HG03039 (cell line): ENCODE data around the gene DLK1.

Source experiments
- ATAC-seq: cut with Tn5 transposase; IDR thresholded peaks from one replicate; pipeline ENCODE4 v1.9.1; 2021; ENCODE audit warnings: mild to moderate bottlenecking, moderate library complexity; ENCODE audit not compliant: unreplicated experiment

The DLK1 gene

GRCh38 chr14:100726550-100727085, at the start of gene DLK1:
TSS of gene DLK1 (plus strand) at chr14:100726892. CDS start at chr14:100727069, 177 bp downstream.
- ATAC-seq: no peak

- ATAC-seq: no peak
Measured at GRCh38 chr14:100677152-100677551, 49.5 kb upstream of the DLK1 start.

GRCh38 chr14:100677554-100678468, 48.9 kb upstream of the DLK1 start:
- no peak for ATAC-seq

GRCh38 chr14:100678469-100678828, 48.2 kb upstream of the DLK1 start:
- ATAC-seq: no peak

- ATAC-seq: no peak
Measured at GRCh38 chr14:100679153-100679552, 47.5 kb upstream of the DLK1 start.

- no peak for ATAC-seq
Measured at GRCh38 chr14:100679707-100680438, 46.8 kb upstream of the DLK1 start.

GRCh38 chr14:100680439-100681051, 46.1 kb upstream of the DLK1 start:
- no peak for ATAC-seq

GRCh38 chr14:100681111-100681510, 45.6 kb upstream of the DLK1 start:
- no peak for ATAC-seq

GRCh38 chr14:100682749-100683148, 43.9 kb upstream of the DLK1 start:
- ATAC-seq: no peak

GRCh38 chr14:100683578-100683977, 43.1 kb upstream of the DLK1 start:
- no peak for ATAC-seq

GRCh38 chr14:100684154-100684553, 42.5 kb upstream of the DLK1 start:
- no peak for ATAC-seq

GRCh38 chr14:100684961-100685360, 41.7 kb upstream of the DLK1 start:
- no peak for ATAC-seq

GRCh38 chr14:100686858-100687257, 39.8 kb upstream of the DLK1 start:
- no peak for ATAC-seq

GRCh38 chr14:100687386-100687785, 39.3 kb upstream of the DLK1 start:
- no peak for ATAC-seq

- no peak for ATAC-seq
Measured at GRCh38 chr14:100688051-100688450, 38.6 kb upstream of the DLK1 start.

GRCh38 chr14:100688598-100689461, 37.9 kb upstream of the DLK1 start:
- no peak for ATAC-seq

GRCh38 chr14:100690672-100691071, 36.0 kb upstream of the DLK1 start:
- ATAC-seq: no peak

- no peak for ATAC-seq
Measured at GRCh38 chr14:100691395-100692056, 35.2 kb upstream of the DLK1 start.

- no peak for ATAC-seq
Measured at GRCh38 chr14:100692256-100692655, 34.4 kb upstream of the DLK1 start.
